DMS 273 (cell line): ENCODE data around the gene DDA1.
A peak's percentile ranks its signal among the peaks of the same experiment; 100 is the strongest.
"Not testable (repeated sequence)": the region's sequence is repeated elsewhere in the genome, so short reads cannot be mapped to it uniquely, and the experiment has no call there.

Source experiments
- DNase-seq: peaks from one replicate; lab custom pipeline; 2025; ENCODE audit not compliant: unreplicated experiment; lab: John Stamatoyannopoulos, UW

The DDA1 gene

DNA sequence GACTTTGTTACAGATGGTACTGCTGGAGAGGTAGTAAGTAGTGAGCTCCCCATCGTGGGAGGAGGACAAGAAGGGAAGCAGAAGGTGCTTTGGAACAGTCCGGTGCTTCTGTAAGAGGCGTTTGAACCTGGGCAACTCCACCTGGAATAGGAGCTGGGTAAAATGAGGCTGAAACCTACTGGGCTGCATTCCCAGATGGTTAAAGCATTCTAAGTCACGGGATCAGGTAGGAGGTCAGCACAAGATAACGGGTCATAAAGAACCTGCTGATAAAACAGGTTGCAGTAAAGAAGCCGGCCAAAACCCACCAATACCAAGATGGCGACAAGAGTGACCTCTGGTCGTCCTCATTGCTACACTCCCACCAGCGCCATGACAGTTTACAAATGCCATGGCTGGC lies 22.6 kb upstream of the DDA1 start:
- no peak for DNase-seq

DNA sequence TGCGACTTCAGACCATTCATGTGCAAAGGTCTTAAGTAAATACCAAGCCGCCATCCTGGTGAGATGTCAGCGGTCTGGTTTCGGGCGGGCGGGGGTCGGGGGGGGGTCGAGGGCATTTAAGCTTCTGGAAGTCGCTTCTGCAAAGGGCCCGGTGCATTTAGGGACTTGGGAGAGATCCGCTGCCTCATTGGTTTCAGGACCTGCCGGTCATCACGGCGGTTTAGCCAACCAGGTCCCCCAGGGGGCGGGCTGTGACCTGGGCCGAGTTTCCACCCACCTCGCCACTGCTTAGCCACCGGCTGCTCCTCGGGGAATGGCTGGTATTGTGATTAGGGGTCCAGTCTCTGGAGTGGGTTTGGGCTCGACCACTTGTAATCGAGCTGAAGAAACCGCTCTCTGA lies 19.9 kb upstream of the DDA1 start:
- peak; percentile 64 for DNase-seq

DNA sequence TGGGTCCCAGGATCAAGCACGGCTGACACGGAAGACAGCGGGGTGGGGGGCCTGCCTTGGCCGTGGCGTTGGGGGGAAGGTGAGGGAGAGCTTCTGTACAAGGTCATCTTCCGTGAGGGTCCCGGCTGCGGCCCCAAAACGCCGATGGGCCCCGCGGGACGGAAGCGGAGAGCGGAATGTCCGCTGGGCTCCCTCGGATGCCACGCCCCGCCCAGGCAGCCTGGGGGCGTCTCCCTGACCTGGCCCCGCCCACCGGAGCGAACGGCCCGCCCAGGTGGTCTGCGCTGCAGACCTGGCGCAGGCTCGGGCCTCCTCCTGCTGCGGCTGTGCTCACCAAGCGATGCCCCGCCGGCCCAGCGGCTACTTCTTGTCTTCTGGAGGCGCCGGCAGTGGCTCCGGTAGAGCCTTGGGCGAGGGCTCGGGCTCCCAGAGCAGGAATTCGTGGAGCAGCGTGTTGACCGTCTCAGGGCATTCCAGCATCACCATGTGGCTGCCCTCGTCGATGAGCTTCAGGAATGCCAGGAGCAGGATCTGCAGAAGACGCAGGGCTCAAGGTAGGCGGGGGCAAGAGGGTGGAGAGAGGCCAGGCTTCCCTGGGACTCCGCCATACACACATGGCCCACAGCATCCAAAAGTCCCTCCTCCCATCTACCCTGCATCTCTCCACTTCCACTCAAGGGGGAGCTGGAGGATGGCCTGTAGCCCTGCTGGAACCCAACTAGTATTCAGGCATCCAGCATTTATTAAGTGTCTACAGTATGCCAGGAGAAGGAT lies 16.9 kb upstream of the DDA1 start:
- peak; percentile 80 for DNase-seq

DNA sequence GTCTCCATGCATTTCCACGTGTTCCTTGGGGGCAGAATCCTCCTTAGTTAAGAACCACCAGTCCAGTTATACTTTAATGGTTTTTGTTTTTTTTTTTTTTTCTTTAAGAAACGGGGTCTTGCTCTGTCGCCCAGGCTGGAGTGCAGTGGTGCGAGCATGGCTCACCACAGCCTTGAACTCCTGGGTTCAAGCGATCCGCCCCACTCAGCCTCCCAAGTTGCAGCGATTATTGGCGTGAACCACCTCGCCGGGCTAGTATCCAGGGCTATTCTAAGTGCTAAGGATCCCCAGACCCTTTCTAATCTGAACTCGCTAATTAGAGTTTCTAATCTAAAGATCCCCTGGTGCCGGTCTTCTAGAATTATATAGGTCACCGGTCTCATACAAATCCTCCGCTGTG lies 15.8 kb upstream of the DDA1 start:
- no peak for DNase-seq

DNA sequence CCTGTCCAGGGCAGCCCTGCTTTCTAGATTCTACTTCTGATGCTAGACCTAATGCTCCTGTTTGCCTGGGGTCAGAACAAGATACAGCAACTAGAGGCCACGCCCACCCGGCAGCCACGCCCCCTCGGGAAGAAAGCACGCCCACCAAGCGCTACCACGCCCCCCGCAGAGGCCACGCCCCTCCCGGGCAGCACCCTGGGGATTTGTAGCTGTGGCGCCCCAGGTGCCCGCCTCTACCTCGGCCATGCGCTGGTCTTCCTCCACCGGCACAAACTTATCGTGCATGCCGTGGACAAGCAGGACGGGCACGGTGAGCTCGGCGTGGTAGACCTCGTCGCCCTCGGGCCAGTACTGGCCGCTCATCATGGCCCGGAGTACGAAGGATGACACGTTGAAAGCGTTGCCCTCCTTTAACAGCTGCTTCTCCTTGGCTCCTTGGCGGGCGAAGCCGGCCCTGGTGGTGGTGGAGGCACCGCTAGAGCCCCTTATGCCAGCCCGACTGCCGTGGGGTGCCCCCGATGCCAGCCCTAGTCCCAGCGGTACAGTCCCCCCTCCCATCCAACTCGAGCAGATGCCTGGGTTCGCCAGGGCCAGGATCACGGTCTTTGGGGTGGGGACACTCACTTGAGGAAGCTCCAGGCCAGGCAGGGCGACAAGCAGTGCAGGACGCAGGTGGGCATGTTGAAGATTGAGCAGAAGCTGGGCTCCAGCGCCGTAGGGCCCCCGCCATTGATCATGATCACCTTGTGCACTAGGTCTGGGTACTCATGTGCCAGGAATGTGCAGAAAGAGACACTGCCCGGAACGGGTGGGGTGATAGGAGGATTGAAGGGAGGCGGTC lies 15.1 kb upstream of the DDA1 start:
- no peak for DNase-seq

DNA sequence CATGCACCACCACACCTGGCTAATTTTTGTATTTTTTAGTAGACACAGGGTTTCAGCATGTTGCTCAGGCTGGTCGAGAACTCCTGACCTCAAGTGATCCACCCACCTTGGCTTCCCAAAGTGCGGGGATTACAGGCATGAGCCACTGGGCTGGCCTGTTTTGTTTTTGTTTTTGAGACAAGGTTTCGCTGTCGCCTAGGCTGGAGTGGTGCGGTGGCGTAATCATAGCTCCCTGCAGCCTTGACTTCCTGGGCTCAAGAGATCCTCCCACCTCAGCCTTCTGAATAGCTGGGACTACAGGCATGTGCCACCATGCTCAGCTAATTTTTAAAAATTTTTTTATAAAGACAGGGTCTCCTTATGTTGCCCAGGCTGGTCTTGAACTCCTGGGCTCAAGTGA lies 13.8 kb upstream of the DDA1 start:
- DNase-seq: not testable (repeated sequence)

DNA sequence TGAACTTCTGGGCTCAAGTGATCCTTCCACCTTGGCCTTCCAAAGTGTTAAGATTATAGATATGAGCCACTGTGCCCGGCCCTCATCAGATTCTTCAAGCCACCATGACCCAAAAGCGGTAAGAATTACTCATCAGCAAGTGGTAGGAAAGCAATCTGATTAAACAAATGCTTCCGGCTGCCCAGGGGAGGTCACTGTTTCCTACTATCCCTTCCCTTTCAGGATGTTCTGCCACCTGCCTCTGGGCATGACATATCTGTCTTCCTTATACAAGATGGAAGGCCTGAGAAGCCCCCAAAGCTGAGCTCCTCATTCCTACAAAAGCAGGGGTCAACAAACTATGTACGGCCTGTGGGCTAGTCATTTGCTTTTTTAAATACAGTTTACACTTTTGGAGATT lies 13.1 kb upstream of the DDA1 start:
- no peak for DNase-seq

DNA sequence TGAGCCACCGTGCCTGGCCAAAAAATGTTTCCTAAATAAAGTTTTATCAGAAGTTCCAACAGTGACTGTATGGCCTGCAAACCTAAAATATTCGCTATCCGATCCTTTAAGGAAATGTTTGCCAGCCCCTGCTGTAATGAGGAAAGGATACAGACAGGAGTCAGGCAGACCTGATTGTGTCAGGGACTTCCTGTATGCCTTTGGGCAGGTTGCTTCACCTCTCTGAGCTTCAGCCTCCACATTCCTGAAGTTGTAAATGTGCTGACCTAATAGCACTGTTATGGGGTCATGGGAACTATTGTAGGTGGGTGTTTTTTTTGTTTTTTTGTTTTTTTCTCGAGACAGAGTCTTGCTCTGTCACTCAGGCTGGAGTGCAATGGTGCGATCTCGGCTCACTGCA lies 12.4 kb upstream of the DDA1 start:
- DNase-seq: no peak

DNA sequence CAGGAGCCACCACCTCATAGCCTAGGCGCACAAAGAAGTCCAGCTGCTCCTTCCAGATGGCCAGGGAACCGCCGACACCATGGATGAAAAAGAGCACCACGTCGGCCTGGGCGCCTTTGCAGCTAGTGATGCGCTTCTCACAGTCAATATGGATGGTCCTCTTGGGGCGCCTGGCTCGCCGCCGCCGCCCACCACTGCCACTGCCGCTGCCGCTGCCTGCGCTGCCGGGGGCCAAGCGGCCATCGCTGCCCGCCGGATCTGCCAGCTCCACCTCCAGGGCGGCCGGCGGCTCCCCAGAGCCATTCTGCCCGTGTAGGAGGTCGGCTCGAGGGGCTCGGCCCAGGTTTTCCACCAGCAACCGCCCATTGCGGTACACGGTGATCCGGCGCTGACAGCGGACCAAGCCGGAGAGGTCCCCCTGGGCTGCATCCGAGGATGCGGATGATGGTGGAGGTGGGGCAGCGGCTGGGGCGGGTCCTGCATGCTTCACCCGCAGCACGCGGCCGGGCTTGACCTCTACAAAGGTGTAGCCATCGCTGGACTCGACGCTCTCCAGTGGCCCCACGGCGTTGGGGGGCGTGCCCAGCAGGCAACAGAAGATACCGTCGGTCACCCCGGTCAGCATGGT lies 8.3 kb upstream of the DDA1 start:
- DNase-seq: no peak

DNA sequence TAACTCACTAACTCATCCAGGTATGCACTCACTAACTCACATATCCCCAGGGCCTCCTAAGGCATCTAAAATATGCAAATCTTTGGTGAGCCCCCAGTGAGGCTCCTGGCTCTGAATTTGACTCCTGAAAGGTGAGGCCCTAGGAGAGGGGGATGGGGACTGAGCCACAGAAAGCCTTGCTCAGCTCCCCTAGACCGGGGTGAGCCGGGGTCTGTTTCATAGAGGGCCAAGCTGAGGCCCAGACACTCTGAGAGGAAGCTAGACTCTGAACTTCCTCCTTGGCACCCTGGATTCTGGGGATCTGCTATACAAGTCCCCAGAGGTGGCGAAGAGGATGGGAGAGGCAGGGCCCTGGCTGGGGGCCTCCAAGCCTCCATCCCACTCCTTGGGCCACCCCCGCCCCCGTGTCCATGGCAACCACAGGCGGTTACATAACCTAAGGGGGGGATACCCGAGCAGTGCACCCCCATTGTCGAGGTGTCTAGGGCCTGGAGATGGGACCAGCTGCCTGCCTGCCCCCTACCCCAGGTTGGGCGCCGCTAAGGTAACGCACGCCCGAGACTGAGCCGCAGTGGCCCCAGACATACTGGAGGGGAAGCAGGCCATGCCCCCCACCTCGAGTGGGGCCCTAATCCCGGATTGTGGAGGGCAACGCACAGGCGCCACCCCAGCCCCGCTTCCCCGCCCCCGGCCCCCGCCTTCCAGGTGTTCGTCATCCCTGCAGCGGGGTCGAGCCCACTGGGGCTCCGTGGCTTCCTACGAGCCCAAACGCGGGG lies 6.8 kb upstream of the DDA1 start:
- DNase-seq: peak; percentile 37

DNA sequence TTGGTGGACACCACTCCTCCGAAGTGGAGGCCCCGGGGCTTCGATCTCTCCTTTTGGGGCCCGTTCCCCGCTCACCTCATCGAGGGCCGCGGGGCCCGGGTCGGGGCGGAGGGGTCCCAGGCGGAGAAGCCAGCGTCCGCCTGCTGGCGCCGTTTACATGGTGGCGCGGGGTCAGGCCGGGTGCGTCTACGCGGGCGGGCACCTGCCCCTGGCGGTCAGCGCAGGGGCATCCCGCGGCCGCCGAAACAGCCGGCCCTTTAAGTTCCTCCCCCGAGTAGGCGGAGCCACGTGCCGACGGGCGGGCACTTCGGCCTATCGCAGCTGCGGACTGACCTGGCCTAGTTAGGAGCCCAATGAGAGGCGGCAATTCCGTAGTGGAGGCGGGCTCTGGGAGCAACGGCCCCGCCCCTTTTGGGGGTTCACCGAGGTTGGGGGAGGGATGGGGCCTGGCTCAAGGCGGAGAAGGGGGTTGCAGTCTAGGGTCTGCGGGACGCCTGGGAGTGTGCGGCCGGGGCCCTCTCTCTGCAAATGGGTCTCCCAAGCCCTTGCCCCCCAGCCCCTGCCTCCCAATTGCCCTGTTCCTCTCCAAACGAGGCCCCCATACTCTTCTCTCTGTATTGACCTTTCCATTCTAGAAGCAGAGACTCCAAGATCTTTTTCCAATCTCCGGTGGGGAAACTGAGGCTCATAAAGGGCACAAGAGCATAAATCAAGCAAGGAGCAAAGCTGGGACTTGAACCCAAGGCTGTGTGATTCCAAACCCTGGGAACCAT lies 6.0 kb upstream of the DDA1 start, which contains the start of gene ABHD8:
TSS of gene ABHD8 (minus strand) at position 259 of the 773 bp plus-strand sequence. CDS start 1,809 bp downstream, outside the sequence.
- DNase-seq: peak; percentile 98

DNA sequence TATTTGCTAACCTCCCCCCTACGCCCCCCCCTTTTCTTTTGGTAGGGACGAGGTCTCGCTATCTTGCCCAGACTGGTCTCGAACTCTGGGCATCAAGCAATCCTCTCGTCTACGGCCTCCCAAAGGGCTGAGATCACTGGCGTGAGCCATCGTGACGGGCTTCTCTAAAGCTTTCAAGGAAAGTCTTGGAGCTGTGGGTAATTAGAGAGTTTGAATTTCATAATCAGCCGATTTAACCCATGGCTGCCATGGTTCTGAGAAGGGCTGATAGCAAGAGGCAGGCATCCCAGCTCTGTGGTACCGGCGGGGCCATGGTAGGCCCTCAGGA lies 5.5 kb upstream of the DDA1 start:
- peak; percentile 34 for DNase-seq

DNA sequence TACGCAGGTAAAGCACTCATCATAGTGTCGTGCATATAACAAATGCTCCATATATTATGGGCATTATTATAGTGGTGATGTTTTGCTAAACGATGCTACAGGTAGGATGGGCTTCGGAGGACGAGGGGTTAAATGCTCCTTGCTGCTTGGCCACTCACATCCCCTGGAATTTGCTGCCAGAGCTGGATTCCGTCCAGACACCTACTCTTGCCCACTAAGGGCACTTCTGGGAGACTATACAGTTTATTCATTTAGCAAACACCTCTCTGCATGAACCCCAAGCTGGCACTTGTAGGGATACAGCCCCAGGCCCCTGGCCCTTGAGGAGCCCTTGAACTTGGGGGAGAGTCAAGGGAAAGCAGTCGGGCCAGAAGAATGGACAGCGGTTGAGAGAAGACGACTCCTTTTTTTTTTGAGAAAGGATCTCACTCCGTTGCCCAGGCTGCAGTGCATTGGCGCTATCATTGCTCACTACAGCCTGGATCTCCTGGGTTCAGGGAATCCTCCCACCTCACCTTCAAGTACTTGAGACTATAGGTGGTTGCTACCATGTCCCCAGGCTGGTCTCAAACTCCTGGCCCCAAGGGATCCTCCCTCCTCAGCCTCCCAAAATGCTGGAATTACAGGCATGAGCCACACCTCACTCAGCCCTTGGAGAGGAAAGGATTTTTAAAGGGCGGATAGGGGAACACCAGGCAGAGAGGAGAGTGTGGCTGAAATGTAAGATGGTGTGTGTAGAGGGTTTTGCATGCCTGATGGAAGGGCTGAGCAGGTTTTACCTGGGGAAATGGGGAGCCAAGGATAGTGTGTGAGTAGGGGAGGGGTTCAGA lies 4.8 kb upstream of the DDA1 start:
- peak; percentile 35 for DNase-seq

DNA sequence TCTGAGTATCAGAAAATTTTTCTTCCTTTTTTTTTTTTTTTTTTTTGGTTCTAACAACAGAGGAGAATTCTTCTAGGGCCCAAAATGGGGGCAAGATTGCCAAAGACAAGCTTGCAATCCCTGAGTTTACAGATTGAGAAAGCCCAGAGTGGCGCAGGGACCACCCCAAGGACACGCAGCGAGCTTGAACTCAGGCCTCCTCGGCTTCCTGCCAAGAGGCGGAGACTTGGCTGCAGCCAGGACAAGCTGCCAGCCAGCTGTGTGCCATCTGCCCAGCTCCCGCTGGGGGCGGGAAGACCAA lies 4.2 kb upstream of the DDA1 start:
- no peak for DNase-seq

DNA sequence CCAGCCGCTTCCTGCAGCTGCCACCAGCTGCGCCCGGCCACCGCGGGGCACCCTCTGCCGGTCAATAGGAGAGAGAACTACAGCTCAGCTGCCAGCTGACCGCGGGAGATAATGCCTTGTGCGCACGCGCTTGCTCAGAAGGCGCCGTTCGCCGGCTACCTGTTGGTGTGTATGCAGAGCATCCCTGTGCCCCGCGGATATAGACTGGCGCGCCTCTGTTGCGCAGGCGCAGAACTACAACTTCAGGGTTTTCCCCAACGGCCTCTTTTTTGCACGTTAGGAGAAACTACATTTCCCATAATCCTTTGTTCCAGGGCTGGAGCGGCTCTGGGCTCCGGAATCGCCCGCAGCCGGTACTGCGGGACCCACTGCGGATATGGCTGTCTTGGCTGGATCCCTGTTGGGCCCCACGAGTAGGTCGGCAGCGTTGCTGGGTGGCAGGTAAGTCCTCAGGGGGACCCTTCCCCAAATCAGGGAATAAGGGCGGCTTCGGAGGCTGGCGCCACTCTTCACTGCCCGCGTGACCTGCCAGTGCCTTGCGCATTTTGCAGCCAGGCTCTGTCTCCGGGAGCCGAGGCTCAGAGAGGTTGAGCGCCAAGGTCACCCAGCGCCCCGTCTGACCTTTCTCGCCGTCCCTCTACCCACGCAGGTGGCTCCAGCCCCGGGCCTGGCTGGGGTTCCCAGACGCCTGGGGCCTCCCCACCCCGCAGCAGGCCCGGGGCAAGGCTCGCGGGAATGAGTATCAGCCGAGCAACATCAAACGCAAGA lies 3.7 kb upstream of the DDA1 start, which contains the start of gene MRPL34:
TSS of gene MRPL34 (plus strand) at position 356 of the 768 bp plus-strand sequence. CDS start at position 377, 21 bp downstream.
- DNase-seq: peak; percentile 100

DNA sequence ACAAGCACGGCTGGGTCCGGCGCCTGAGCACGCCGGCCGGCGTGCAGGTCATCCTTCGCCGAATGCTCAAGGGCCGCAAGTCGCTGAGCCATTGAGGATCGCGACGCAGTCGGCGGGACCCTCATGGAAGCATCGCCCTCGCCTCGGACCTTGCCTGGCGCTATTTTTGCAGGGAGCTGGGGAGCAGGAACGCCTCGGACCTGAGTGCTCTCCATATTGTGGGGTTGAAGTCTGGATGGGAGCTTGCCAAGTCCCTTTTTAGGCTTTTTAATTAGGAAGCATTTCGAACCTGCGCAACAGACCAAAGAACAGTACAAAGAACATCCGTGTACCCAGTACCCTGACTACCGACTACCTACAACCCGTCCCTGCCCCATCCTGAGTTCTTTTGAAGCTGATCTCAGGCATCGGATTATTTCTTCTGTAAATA lies 3.1 kb upstream of the DDA1 start:
- peak; percentile 68 for DNase-seq

DNA sequence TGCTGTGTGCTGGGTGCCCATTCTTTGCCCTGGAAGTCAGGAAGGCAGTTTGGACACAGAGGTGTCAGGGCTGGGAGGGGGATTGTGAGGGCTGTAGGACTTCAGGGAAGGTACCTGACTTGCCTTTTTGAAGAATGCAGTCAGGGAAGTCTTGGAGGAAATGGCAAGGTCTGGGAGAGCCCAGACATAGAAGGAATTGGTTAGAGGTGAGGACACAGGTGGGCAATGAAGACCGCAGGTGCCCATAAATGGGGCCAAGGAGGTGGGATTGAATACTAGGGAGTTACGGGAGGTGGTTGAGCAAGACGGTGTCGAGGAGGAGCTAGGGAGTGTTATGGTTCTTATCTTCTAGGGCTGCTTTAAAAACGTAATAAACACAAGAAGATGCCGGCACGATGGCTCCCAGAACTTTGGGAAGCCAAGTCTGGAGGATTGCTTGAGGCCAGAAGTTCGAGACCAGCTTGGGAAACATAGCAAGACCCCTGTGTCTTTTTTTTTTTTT lies 1.4 kb upstream of the DDA1 start:
- no peak for DNase-seq

DNA sequence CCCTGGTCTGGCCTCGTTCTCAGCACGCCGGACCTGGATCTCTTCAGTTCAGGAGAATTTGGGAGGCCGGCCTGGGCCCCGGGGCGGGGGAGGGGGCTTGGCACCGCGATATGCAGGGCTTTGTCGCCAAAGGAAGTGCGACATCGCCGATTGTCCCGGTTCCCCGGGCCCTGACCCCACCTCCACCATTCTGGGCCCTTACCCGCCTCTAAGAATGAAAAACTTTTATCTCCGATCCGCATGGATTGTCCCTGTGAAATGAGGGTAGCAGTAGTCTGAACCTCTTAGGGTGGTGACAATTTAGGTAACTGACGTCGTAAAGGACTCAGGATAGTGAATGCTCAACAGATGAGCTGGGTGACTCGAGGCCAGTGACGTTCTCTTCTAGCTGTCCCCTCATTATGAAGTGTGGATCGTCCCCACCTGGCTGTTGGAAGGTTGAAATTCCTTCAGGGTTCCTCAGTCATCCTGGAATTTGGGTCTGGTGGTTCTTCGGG lies 650 bp downstream of the DDA1 start:
- peak; percentile 44 for DNase-seq
